Measurements from ENCODE around the gene KCTD10.

KCTD10 gene

GRCh38 chr12:109473006-109473405 lies 4.1 kb downstream of the KCTD10 start:
- H3K79me2 ChIP-seq (ENCODE audit: insufficient read depth, low read length) = peaks cover 27% of the 10 kb centered on the region
- H3K4me1 ChIP-seq (ENCODE audit: insufficient read depth, low read length, severe bottlenecking) = peaks cover 10% of the 10 kb centered on the region
- no peaks in the 10 kb centered on the region for H3K27me3 ChIP-seq (ENCODE audit: insufficient read depth, low read length)
- H3K9me2 ChIP-seq (ENCODE audit: low read depth, low read length) = no peaks in the 10 kb centered on the region
- H3K9ac ChIP-seq (ENCODE audit: low read length) = no peak overlapping the region
- no peak overlapping the region for H2AFZ ChIP-seq (ENCODE audit: low read length)
- peaks cover 9% of the 10 kb centered on the region; the same call in 1 of the 2 replicates for H3K36me3 ChIP-seq (ENCODE audit: insufficient read depth, low read length)
- no peaks in the 10 kb centered on the region for H4K20me1 ChIP-seq (ENCODE audit: insufficient read depth, low read length)
- H3K27ac ChIP-seq (ENCODE audit: low read depth, low read length, poor library complexity, severe bottlenecking) = no peak overlapping the region
- TF ChIP-seq CTCF (IDR thresholded peaks at IDR 0.05; ENCODE audit: low read length) = no peak
- no peak for TF ChIP-seq EZH2 (IDR thresholded peaks at IDR 0.05; ENCODE audit: borderline replicate concordance, low read length)
- H3K9me3 ChIP-seq (ENCODE audit: low read length) = no peaks in the 10 kb centered on the region
- H3K4me2 ChIP-seq (ENCODE audit: low read length) = no peak overlapping the region
- no peaks in the 10 kb centered on the region for H3F3A ChIP-seq (ENCODE audit: insufficient read depth, low read length)
- no peak overlapping the region for H3K4me3 ChIP-seq (ENCODE audit: low read depth, low read length, poor library complexity, severe bottlenecking)

- no peak overlapping the region for H3K9ac ChIP-seq (ENCODE audit: low read length)
- peaks cover 9% of the 10 kb centered on the region; the same call in 1 of the 2 replicates for H3K36me3 ChIP-seq (ENCODE audit: insufficient read depth, low read length)
- H3K27me3 ChIP-seq (ENCODE audit: insufficient read depth, low read length) = no peaks in the 10 kb centered on the region
- no peak overlapping the region for H3K27ac ChIP-seq (ENCODE audit: low read depth, low read length, poor library complexity, severe bottlenecking)
- no peaks in the 10 kb centered on the region for H3K9me2 ChIP-seq (ENCODE audit: low read depth, low read length)
- H3K4me3 ChIP-seq (ENCODE audit: low read depth, low read length, poor library complexity, severe bottlenecking) = no peak overlapping the region
- H2AFZ ChIP-seq (ENCODE audit: low read length) = no peak overlapping the region
- H3K79me2 ChIP-seq (ENCODE audit: insufficient read depth, low read length) = 0 out of 2 replicates have a peak, but pooled peaks cover 3% of the 10 kb centered on the region
- H3K4me1 ChIP-seq (ENCODE audit: insufficient read depth, low read length, severe bottlenecking) = no peaks in the 10 kb centered on the region
- H3K9me3 ChIP-seq (ENCODE audit: low read length) = no peaks in the 10 kb centered on the region
- no peak overlapping the region for H3K4me2 ChIP-seq (ENCODE audit: low read length)
- no peaks in the 10 kb centered on the region for H4K20me1 ChIP-seq (ENCODE audit: insufficient read depth, low read length)
- no peaks in the 10 kb centered on the region for H3F3A ChIP-seq (ENCODE audit: insufficient read depth, low read length)
- TF ChIP-seq CTCF (IDR thresholded peaks at IDR 0.05; ENCODE audit: low read length) = no peak
- no peak for TF ChIP-seq EZH2 (IDR thresholded peaks at IDR 0.05; ENCODE audit: borderline replicate concordance, low read length)
Measured at GRCh38 chr12:109469517-109469916, 7.6 kb downstream of the KCTD10 start.

DNA sequence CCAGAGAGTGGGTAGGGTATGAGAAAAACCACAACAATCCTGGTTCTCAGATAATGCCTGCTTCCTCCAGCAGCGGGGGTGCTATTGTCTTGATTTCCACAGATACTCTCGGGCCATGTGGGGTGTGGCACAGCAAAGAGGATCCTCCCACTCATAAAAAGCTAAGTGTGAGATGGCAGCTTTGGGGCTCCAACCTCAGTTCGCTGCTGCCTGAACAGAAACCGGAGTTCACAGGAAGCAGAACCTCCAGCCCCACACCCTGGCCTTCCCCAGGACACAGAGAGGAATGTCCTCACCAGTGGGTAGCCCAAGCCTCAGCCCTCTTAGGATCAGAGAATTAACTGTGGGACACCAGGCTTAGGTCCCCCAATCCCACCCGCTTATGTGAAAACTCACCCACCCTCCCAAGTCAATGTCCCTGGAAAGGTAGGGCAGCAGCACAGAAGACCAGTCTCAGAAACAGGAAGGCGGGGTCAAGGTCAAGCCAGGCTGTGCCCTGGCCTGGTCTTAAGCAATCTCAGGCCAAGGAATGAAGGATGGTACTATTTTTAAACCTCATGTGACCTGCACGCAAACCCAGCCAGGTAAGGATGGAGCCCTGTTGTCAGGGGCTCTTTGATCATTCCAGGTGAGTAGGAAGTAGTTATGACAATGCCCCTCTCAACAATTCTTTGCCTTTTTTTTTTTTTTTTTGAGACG lies 9.0 kb downstream of the KCTD10 start:
- no peaks in the 10 kb centered on the region for H3K4me1 ChIP-seq (ENCODE audit: insufficient read depth, low read length, severe bottlenecking)
- H3K9me3 ChIP-seq (ENCODE audit: low read length) = no peaks in the 10 kb centered on the region
- no peak overlapping the region for H3K4me3 ChIP-seq (ENCODE audit: low read depth, low read length, poor library complexity, severe bottlenecking)
- H3K4me2 ChIP-seq (ENCODE audit: low read length) = no peak overlapping the region
- no peaks in the 10 kb centered on the region for H4K20me1 ChIP-seq (ENCODE audit: insufficient read depth, low read length)
- no peaks in the 10 kb centered on the region for H3K9me2 ChIP-seq (ENCODE audit: low read depth, low read length)
- H2AFZ ChIP-seq (ENCODE audit: low read length) = no peak overlapping the region
- H3K9ac ChIP-seq (ENCODE audit: low read length) = no peak overlapping the region
- TF ChIP-seq CTCF (IDR thresholded peaks at IDR 0.05; ENCODE audit: low read length) (no peak), EZH2 (IDR thresholded peaks at IDR 0.05; ENCODE audit: borderline replicate concordance, low read length) (no peak)
- H3K79me2 ChIP-seq (ENCODE audit: insufficient read depth, low read length) = 0 out of 2 replicates have a peak, but pooled peaks cover 3% of the 10 kb centered on the region
- H3K27me3 ChIP-seq (ENCODE audit: insufficient read depth, low read length) = no peaks in the 10 kb centered on the region
- peaks cover 12% of the 10 kb centered on the region; the same call in 1 of the 2 replicates for H3K36me3 ChIP-seq (ENCODE audit: insufficient read depth, low read length)
- no peaks in the 10 kb centered on the region for H3F3A ChIP-seq (ENCODE audit: insufficient read depth, low read length)
- H3K27ac ChIP-seq (ENCODE audit: low read depth, low read length, poor library complexity, severe bottlenecking) = no peak overlapping the region

Data from OCI-LY1 (cell line).